RWPE1 (cell line): ENCODE measurements around the gene CHST13.

ENCODE experiments used
- CTCF ChIA-PET: fragments of 350-600 bp; sonication (Branson Sonifier 250); formaldehyde crosslinking; extraction: SDS; loops from one replicate; lab custom pipeline; 2021; lab: Yijun Ruan, JAX
- POLR2A ChIA-PET: fragments of 400-600 bp; formaldehyde crosslinking; extraction: SDS; loops from one replicate; lab custom pipeline; 2020; ENCODE audit warnings: antibody characterized with exemption; ENCODE audit not compliant: low non-redundant PET; lab: Yijun Ruan, JAX
- DNase-seq: peaks from one replicate; pipeline ENCODE4 v3.0.0; 2012; ENCODE audit warnings: low spot score
- H3K27ac ChIP-seq: fragments of 450-650 bp; 2 replicates; pipeline ENCODE4 v1.5.1; 2017
- TF ChIP-seq, protein P1 (sequence below): fragments of 450-650 bp; conservative IDR thresholded peaks from 2 replicates; pipeline ENCODE4 v1.5.1; 2017; ENCODE audit warnings: low read depth, mild to moderate bottlenecking

CHST13 gene

DNA sequence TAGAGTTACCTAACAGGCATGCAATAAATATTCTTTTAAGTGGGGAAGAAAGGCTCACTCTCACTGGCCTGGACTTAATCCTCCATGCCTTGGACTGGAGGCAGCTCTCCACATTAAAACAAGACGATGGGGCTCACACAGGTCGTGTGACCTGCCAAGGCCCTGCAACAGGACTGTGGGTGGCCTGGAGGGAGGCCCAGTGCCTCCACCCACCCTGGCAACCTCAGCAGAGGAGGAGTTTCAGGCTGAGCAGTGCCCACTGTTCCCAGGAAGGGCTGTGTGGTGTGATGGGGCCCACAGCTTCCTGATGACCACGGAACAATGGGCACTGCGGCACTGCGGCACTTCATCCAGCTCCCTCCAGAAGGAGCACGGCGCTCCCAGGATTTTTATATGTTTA is 11.9 kb upstream of the CHST13 start:
- DNase-seq: no peak
- no peak overlapping the region for H3K27ac ChIP-seq
- TF ChIP-seq, protein P1, sequence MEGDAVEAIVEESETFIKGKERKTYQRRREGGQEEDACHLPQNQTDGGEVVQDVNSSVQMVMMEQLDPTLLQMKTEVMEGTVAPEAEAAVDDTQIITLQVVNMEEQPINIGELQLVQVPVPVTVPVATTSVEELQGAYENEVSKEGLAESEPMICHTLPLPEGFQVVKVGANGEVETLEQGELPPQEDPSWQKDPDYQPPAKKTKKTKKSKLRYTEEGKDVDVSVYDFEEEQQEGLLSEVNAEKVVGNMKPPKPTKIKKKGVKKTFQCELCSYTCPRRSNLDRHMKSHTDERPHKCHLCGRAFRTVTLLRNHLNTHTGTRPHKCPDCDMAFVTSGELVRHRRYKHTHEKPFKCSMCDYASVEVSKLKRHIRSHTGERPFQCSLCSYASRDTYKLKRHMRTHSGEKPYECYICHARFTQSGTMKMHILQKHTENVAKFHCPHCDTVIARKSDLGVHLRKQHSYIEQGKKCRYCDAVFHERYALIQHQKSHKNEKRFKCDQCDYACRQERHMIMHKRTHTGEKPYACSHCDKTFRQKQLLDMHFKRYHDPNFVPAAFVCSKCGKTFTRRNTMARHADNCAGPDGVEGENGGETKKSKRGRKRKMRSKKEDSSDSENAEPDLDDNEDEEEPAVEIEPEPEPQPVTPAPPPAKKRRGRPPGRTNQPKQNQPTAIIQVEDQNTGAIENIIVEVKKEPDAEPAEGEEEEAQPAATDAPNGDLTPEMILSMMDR: no peak
- ChIA-PET CTCF (no interaction called here), POLR2A (no interaction called here)

DNA sequence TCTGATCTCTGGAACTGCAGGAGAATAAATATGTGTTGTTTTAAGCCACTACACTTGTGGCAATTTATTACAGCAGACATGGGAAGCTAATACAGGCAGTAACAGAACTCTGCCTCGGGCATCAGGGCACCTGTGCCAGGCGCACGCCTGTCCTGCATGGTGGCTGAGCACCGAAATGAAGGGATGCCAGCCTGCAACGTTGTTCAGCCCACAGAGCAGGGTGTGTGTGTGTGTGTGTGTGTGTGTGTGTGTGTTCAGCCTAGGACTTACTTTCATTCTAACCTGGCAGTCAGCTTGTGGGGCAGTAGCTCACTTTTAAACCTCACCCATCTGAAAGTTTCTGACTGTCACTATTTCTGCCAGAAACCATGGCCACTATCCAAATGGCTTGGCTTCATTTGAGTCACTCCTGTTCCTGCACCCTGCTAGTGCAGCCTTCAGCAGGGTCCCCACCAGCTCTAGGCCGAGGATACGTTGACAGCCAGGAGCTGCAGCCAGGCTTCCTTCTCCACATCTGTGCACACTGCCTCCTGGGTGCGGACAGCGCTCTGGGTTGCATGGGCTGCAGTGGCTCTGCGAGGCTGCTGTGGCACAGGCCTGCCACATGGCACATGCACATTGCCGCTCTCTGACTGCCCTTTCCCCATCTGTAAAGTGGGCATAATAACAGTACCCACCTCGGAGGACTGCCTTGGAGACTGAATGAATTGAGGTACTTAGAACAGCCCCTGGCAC is 10.9 kb upstream of the CHST13 start:
- ChIA-PET CTCF (interaction anchor here (1.3 kb wide), 1 partner anchor 9 kb away, joined by 5 read pairs; no protein-coding TSS in a partner anchor), POLR2A (no interaction called here)
- TF ChIP-seq, protein P1: no peak
- H3K27ac ChIP-seq: no peak overlapping the region
- no peak for DNase-seq

DNA sequence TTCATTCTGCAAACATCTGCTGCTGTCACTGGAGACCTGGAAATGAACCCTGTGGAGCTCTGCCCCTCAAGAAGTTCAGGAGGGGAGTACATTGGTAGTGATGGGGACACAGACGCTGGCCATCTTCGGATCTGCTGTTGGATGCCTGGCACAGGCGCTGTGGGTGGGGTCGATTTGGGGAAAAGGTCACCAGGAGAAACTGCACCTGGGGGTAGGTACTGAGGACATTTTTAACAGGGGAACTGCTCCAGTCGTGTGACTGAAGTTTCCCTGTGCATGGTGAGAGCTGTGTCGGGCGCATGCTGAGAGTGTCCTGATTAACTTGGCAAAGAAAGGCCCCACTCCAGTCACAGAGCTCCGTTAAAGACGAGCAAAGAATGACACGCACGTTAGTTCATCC is 9.8 kb upstream of the CHST13 start:
- H3K27ac ChIP-seq: no peak overlapping the region
- TF ChIP-seq, protein P1: no peak
- ChIA-PET CTCF (interaction anchor here (0.6 to 1.3 kb wide), 2 partner anchors 8 to 1061 kb away, joined by 3 to 5 read pairs; no protein-coding TSS in a partner anchor), POLR2A (no interaction called here)
- no peak for DNase-seq

DNA sequence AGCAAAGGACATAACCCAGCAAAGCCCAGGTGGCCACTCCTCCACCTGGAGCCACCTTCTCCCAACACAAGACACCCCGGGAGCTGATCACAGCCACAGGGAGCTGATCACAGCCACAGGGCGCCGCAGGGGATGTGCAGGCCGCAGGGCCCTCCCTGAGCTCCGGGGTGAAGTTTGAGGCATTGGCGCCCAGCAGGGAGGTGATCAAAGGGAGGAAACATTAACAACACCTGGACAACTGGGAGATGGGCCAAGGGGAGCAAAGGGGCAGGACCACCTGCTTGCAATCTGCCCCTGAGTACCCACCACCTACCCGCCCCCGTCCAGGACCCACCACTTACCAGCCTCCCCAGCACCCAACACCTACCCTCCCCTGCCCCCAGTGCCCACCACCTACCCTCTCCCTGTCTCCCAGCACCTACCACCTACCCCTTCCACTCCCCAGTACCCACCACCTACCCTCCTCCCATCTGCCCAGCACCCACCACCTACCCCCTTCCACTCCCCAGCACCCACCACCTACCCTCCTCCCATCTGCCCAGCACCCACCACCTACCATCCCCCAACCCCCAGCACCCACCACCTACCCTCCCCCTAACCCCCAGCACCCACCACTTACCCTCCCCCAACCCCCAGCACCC is 8.8 kb upstream of the CHST13 start:
- ChIA-PET CTCF (no interaction called here), POLR2A (no interaction called here)
- no peak overlapping the region for H3K27ac ChIP-seq

DNA sequence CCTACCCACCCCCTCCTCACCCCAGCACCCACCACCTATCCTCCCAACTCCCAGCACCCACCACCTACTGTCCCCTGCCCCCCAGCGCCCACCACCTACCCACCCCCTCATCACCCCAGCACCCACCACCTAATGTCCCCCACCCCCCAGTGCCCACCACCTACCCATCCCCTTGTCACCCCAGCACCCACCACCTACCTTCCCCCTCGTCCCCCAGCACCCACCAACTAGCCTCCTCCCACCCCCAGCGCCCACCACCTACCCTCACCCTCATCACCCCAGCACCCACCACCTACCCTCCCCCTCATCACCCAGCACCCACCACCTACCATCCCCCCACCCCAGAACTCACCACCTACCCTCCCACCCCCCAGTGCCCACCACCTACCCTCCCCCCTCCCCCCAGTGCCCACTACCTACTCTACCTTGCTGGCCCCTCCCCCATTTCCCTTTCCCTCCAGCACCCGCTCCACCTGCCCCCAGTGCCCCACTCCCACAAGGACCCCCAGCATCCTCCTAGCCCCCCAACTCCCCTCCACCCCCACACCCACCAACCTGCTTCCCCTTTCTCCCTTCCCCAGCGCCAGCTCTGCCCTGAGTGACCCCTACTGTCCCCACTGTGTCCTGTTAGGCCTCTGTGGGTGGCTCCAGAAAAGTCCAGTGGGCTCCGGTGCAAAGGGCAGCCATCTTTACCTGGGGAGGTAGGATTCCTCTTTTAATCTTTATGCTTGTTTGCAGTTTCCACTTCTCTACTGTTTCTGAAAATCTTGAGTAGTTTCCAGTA is 7.6 kb upstream of the CHST13 start:
- DNase-seq: no peak
- TF ChIP-seq, protein P1: no peak
- POLR2A ChIA-PET: no interaction called here
- CTCF ChIA-PET: no interaction called here
- H3K27ac ChIP-seq: no peak overlapping the region

More for the DNA sequence above, 8.8 kb upstream of the CHST13 start:
- no peak for DNase-seq
- TF ChIP-seq, protein P1: no peak

DNA sequence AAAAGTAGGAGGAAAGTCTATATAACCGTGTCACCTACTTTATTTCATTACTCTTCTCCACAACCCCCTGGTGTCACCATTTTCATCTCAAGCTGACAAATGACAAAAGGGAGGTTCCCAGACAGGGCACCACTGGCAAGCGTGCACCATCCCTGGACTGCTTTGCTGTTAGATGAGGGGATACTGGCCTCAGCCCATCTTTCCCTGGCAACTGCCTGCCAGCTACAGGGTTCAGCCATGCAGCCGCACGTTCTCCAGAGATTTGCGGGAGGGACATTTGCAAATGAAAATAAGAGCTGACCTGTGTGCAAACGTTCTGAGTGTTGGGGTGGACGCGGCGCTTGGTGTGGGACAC is 7.0 kb upstream of the CHST13 start:
- CTCF ChIA-PET: no interaction called here
- H3K27ac ChIP-seq: no peak overlapping the region
- no peak for DNase-seq
- POLR2A ChIA-PET: no interaction called here
- TF ChIP-seq, protein P1: no peak
